Measurements from ENCODE around the gene KLF16. TPM values are rescaled to one million over a fixed set of nuclear protein-coding genes. Genes with fewer than 3 reads are reported as not detected.

The KLF16 gene
- total and polyA plus RNA-seq, 9 of the 15 experiments (the other 6 are each of a cell fraction or from before 2014, with no cell fraction given), result 0.04 to 60.4 (median 6.8) TPM

GRCh38 chr19:1868971-1869370 lies 5.6 kb upstream of the KLF16 start (continued):
- TF ChIP-seq ZMIZ1 (IDR thresholded peaks at IDR 0.05; ENCODE audit: low read depth in 2 of 2, low read length in 2 of 2) (no peak), HDGF (IDR thresholded peaks at IDR 0.05) (no peak), ZFP30 (CRISPR knock-in tag; IDR thresholded peaks at IDR 0.05; ENCODE audit: borderline replicate concordance) (no peak), HBP1 (CRISPR knock-in tag; IDR thresholded peaks at IDR 0.05) (no peak), POLR2AphosphoS5 (IDR thresholded peaks at IDR 0.05; ENCODE audit: control insufficient read depth, insufficient read depth, low read depth, low read length) (no peak), MEF2D (tag; conservative IDR thresholded peaks at IDR 0.05; ENCODE audit: low read depth) (no peak), RHOXF2B (CRISPR knock-in tag; conservative IDR thresholded peaks at IDR 0.05) (no peak), ZNF24 (IDR thresholded peaks at IDR 0.05) (no peak), HNRNPL (IDR thresholded peaks at IDR 0.05; ENCODE audit: low read depth, low read length) (no peak)
